GM21825 (cell line): ENCODE results near the gene NAXD.
A peak's percentile ranks its signal among the peaks of the same experiment; 100 is the strongest.

Experiments used
- ATAC-seq: cut with Tn5 transposase; IDR thresholded peaks from one replicate; pipeline ENCODE4 v1.9.1; 2021; ENCODE audit warnings: mild to moderate bottlenecking, moderate library complexity; ENCODE audit not compliant: unreplicated experiment

NAXD gene

GRCh38 chr13:110643324-110643723, 28.0 kb downstream of the NAXD start:
- no peak for ATAC-seq

GRCh38 chr13:110643768-110644421, 28.6 kb downstream of the NAXD start:
- ATAC-seq = no peak

GRCh38 chr13:110644892-110645521, 29.7 kb downstream of the NAXD start:
- peak; percentile 87 for ATAC-seq

GRCh38 chr13:110645750-110646149, 30.4 kb downstream of the NAXD start:
- no peak for ATAC-seq

GRCh38 chr13:110646442-110647364, 31.4 kb downstream of the NAXD start:
- no peak for ATAC-seq

GRCh38 chr13:110647365-110647737, 32.0 kb downstream of the NAXD start:
- ATAC-seq = no peak

GRCh38 chr13:110648146-110648819, 32.9 kb downstream of the NAXD start:
- ATAC-seq = no peak

GRCh38 chr13:110648848-110649421, 33.6 kb downstream of the NAXD start:
- no peak for ATAC-seq

- no peak for ATAC-seq
These were observed 34.2 kb downstream of the NAXD start for GRCh38 chr13:110649551-110649950.

GRCh38 chr13:110650436-110650835, 35.1 kb downstream of the NAXD start:
- no peak for ATAC-seq

- no peak for ATAC-seq
These were observed 35.9 kb downstream of the NAXD start for GRCh38 chr13:110651271-110651670.

- ATAC-seq = no peak
These were observed 36.4 kb downstream of the NAXD start for GRCh38 chr13:110651726-110652230.

- no peak for ATAC-seq
These were observed 36.9 kb downstream of the NAXD start for GRCh38 chr13:110652231-110652730.

GRCh38 chr13:110652764-110653163, 37.4 kb downstream of the NAXD start:
- ATAC-seq = no peak

- no peak for ATAC-seq
These were observed 37.9 kb downstream of the NAXD start for GRCh38 chr13:110653271-110653670.

GRCh38 chr13:110653851-110654250, 38.5 kb downstream of the NAXD start:
- ATAC-seq = no peak

- no peak for ATAC-seq
These were observed 41.9 kb downstream of the NAXD start for GRCh38 chr13:110657196-110657595.

- peak; percentile 91 for ATAC-seq
These were observed 43.0 kb downstream of the NAXD start for GRCh38 chr13:110658218-110658911.

GRCh38 chr13:110661256-110661655, 45.9 kb downstream of the NAXD start:
- ATAC-seq = no peak

GRCh38 chr13:110662091-110662490, 46.7 kb downstream of the NAXD start:
- ATAC-seq = no peak
